K562 (cell line): Measurements from ENCODE around the gene KRTAP12-2. TPM values are rescaled to one million over a fixed set of nuclear protein-coding genes. Genes with fewer than 3 reads are reported as not detected.

Experiments
- ATAC-seq: fragments of 200-7000 bp; cut with Tn5 transposase; 3 replicates; pipeline ENCODE4 v1.9.1; 2020; ENCODE audit warnings: moderate library complexity
- BruUV-seq: library from RNA; stranded (reverse); fragments of 400-500 nt; replicated peaks from 2 replicates; lab custom pipeline; 2021; lab: Mats Ljungman, UMichigan
- CTCF ChIA-PET: fragments of 300-600 bp; formaldehyde crosslinking; extraction: SDS; loops from one replicate; lab custom pipeline; 2021; ENCODE audit warnings: low intra/inter-chr PET ratio; lab: Yijun Ruan, JAX
- POLR2A ChIA-PET: fragments of 300-600, 350-650 bp; sonication (Branson Sonifier 250); formaldehyde crosslinking; extraction: SDS; loops from one replicate; lab custom pipeline; 2021; ENCODE audit warnings: antibody characterized with exemption, inconsistent platforms; lab: Yijun Ruan, JAX
- DNase-seq, 4 experiments: peaks; one replicate each; pipeline versions ENCODE4 v3.0.0 to v3.0.0-alpha.2; 2011 to 2018; ENCODE audit warnings: low spot score in 3 of 4, mixed read lengths in 3 of 4; ENCODE audit errors: extremely low read depth in 1 of 4
- FAIRE-seq: peaks from 2 replicates; lab custom pipeline; 2011; peaks lifted over from hg19 to GRCh38; lab: Jason Lieb, UNC
- H2AFZ ChIP-seq: 2 replicates; pipeline ENCODE4 v1.6.0; 2011; ENCODE audit warnings: low read depth, low read length, control low read depth, inconsistent platforms
- H3K27ac ChIP-seq: fragments of 200-600 bp; 3 replicates; pipeline ENCODE4 v1.8.0; 2011; ENCODE audit warnings: low read depth, mild to moderate bottlenecking, control low read depth, inconsistent platforms, low read length, moderate library complexity, mixed read lengths; ENCODE audit errors: extremely low read depth
- H3K27me3 ChIP-seq, 2 experiments: fragments of 300-600 bp in 1 of 2; 2 replicates in 1 of 2; 3 replicates in 1 of 2; pipeline versions ENCODE4 v1.6.0 to v1.8.0; 2011; ENCODE audit warnings: inconsistent platforms in 2 of 2, low read length in 2 of 2, mild to moderate bottlenecking in 1 of 2, mixed read lengths in 1 of 2, moderate library complexity in 1 of 2; ENCODE audit not compliant: control insufficient read depth in 2 of 2, insufficient read depth in 2 of 2
- H3K36me3 ChIP-seq: fragments of 300-600 bp; 3 replicates; pipeline ENCODE4 v1.8.0; 2011; ENCODE audit warnings: mild to moderate bottlenecking, low read length, inconsistent platforms; ENCODE audit not compliant: control insufficient read depth, insufficient read depth
- H3K4me1 ChIP-seq, 2 experiments: fragments of 200-600 bp in 1 of 2; replicated peaks in 1 of 2; 2 replicates in 1 of 2; 3 replicates in 1 of 2; pipeline versions ENCODE4 v1.5.1 to v1.8.0; 2011; ENCODE audit warnings: inconsistent platforms in 2 of 2, low read length in 2 of 2, mild to moderate bottlenecking in 1 of 2, mixed read lengths in 1 of 2, moderate library complexity in 1 of 2; ENCODE audit not compliant: control insufficient read depth in 2 of 2, insufficient read depth in 2 of 2
- H3K4me2 ChIP-seq: 2 replicates; pipeline ENCODE4 v1.6.1; 2011; ENCODE audit warnings: low read length, control low read depth, inconsistent platforms, mixed read lengths; ENCODE audit not compliant: insufficient read depth
- H3K4me3 ChIP-seq: fragments of 200-600 bp; sonication (generic), shearing (Covaris generic); 2 replicates; pipeline ENCODE4 v1.5.1; 2016; ENCODE audit warnings: control low read depth, inconsistent platforms
- H3K79me2 ChIP-seq: fragments of 200-600 bp; 3 replicates; pipeline ENCODE4 v1.8.0; 2011; ENCODE audit warnings: low read length, inconsistent platforms; ENCODE audit not compliant: control insufficient read depth, insufficient read depth
- H3K9ac ChIP-seq, 2 experiments: 2 replicates each; pipeline versions ENCODE4 v1.6.0 to v1.6.1; 2011; ENCODE audit warnings: low read depth in 2 of 2, low read length in 2 of 2, control low read depth in 1 of 2, inconsistent platforms in 1 of 2, mild to moderate bottlenecking in 1 of 2, mixed read lengths in 1 of 2; ENCODE audit not compliant: insufficient read depth in 1 of 2
- H3K9me1 ChIP-seq: one replicate; pipeline ENCODE4 v1.6.0; 2011; ENCODE audit warnings: inconsistent platforms, mild to moderate bottlenecking, low read length, moderate library complexity; ENCODE audit not compliant: control insufficient read depth, insufficient read depth
- H3K9me3 ChIP-seq: replicated peaks from 2 replicates; pipeline ENCODE4 v1.5.1; 2011; ENCODE audit warnings: low read depth, low read length, inconsistent platforms; ENCODE audit not compliant: control insufficient read depth, insufficient read depth
- H4K20me1 ChIP-seq: replicated peaks from 2 replicates; pipeline ENCODE4 v1.6.1; 2011; ENCODE audit warnings: low read length, inconsistent platforms, mixed read lengths; ENCODE audit not compliant: control insufficient read depth, insufficient read depth
- CHD7 ChIP-seq: fragments of 200-600 bp; sonication (generic); IDR thresholded peaks from one replicate; pipeline ENCODE4 v1.6.1; 2012; ENCODE audit warnings: mild to moderate bottlenecking, low read depth, low read length, inconsistent platforms
- COPS2 ChIP-seq: fragments of 450-650 bp; conservative IDR thresholded peaks from 2 replicates; pipeline ENCODE4 v1.6.1; 2016; ENCODE audit warnings: mild to moderate bottlenecking, moderate library complexity
- GTF2B ChIP-seq: IDR thresholded peaks from 2 replicates; pipeline ENCODE4 v1.6.1; 2011; ENCODE audit not compliant: insufficient read length; ENCODE audit errors: extremely low read depth
- HIVEP1 ChIP-seq: fragments of 250-450 bp; sonication (Bioruptor Pico); IDR thresholded peaks from 2 replicates; pipeline ENCODE4 v1.4.0; 2020; ENCODE audit warnings: mild to moderate bottlenecking
- NR2C1 ChIP-seq, 2 experiments: fragments of 450-650 bp; IDR thresholded peaks; 2 replicates each; pipeline ENCODE4 v1.6.1; 2017; ENCODE audit warnings: mild to moderate bottlenecking in 2 of 2, antibody characterized with exemption in 1 of 2, inconsistent platforms in 1 of 2, missing compliant biosample characterization in 1 of 2, missing genetic modification characterization in 1 of 2
- SNAPC5 ChIP-seq: fragments of 250-450 bp; sonication (Bioruptor Pico); IDR thresholded peaks from 2 replicates; pipeline ENCODE4 v1.8.0; 2021; ENCODE audit warnings: moderate library complexity, mild to moderate bottlenecking, inconsistent platforms
- TEAD2 ChIP-seq: fragments of 450-650 bp; IDR thresholded peaks from 2 replicates; pipeline ENCODE4 v1.6.1; 2016; ENCODE audit warnings: missing genetic modification characterization, control low read depth, missing compliant biosample characterization
- WGBS: fragments of 100-300 bp; shearing (Covaris generic); methylation state at CpG from one replicate; pipeline ENCODE4 v1.1.6; 2016; ENCODE audit warnings: low coverage, mixed read lengths; ENCODE audit not compliant: insufficient coverage; ENCODE audit errors: missing lambda C conversion rate; 5-methylcytosine and 5-hydroxymethylcytosine counted together
- in situ Hi-C: fragments of 300-500 bp; cut with MboI; formaldehyde crosslinking; loops from 4 replicates; pipeline ENCODE4 v1.15.0; 2018; ENCODE audit warnings: inconsistent platforms, mixed read lengths
- intact Hi-C: fragments of 100-400 bp; cut with micrococcal nuclease; formaldehyde crosslinking; loops from 2 replicates; pipeline ENCODE4 v1.14.2; 2022
- polyA plus RNA-seq, 8 experiments: library from polyadenylated mRNA; depleted of rRNA in 4 of 8; stranded (reverse) in 5 of 8; unstranded in 3 of 8; fragments of >200 nt; fragmentation: Nextera tagmentation in 2 of 8; fragmentation: Illumina TruSeq in 1 of 8; extraction: Ambion mirVana in 2 of 8; extraction: Trizol in 1 of 8; gene quantifications; 2 replicates each; pipeline versions ENCODE4 v1.2.1 to v1.2.3, GENCODE V29; 2011 to 2014; ENCODE audit warnings: inconsistent platforms in 1 of 8, missing spikeins in 1 of 8
- total RNA-seq, 7 experiments: library from RNA; depleted of rRNA in 6 of 7; stranded (reverse); fragments of >200 nt in 6 of 7; fragmentation: Illumina TruSeq in 2 of 7; extraction: Trizol in 2 of 7; gene quantifications; 2 replicates each; pipeline versions ENCODE4 v1.2.1 to v1.2.3, GENCODE V29; 2011 to 2021; ENCODE audit warnings: low replicate concordance in 1 of 7

KRTAP12-2 gene
- total and polyA plus RNA-seq, 9 of the 15 experiments (the other 6 are each of a cell fraction or from before 2014, with no cell fraction given) = not detected

- no peak for DNase-seq
- ChIA-PET CTCF (no interaction called here), POLR2A (no interaction called here)
- H3K27ac ChIP-seq = no peak overlapping the region
- H3K9me3 ChIP-seq = peaks cover 3% of the 10 kb centered on the region; the same call in 1 of the 2 replicates
- BruUV-seq = no TSS peak
- H3K9me1 ChIP-seq = no peaks in the 10 kb centered on the region
- no peaks in the 10 kb centered on the region for H4K20me1 ChIP-seq
- no peaks in the 10 kb centered on the region for H3K79me2 ChIP-seq
- no peak overlapping the region for H3K4me3 ChIP-seq
- no peak overlapping the region for H2AFZ ChIP-seq
- in situ Hi-C loops (no loop called here), intact Hi-C loops (no loop called here)
- no peak overlapping the region for H3K4me2 ChIP-seq
- H3K36me3 ChIP-seq = no peaks in the 10 kb centered on the region
- WGBS = 1% methylated on average over 33 of the region's 33 CpGs
- H3K27me3 ChIP-seq = peaks cover 13 to 66% of the 10 kb centered on the region in 2 experiments; a peak in 4 of 5 replicates
- H3K9ac ChIP-seq = no peak overlapping the region; a peak in 1 of 4 replicates
- no peak for FAIRE-seq
- no peak for ATAC-seq
- no peaks in the 10 kb centered on the region; a peak in 1 of 5 replicates for H3K4me1 ChIP-seq
- no peak for TF ChIP-seq HIVEP1
- TF ChIP-seq TEAD2 (tag) = no peak
- TF ChIP-seq CHD7 = no peak
- TF ChIP-seq SNAPC5 = no peak
- TF ChIP-seq GTF2B = no peak
- no peak for TF ChIP-seq NR2C1 (IDR thresholded peaks at IDR 0.05)
- no peak for TF ChIP-seq NR2C1 (tag; IDR thresholded peaks at IDR 0.05)
- no peak for TF ChIP-seq COPS2
These were observed 18.0 kb downstream of the KRTAP12-2 start for GRCh38 chr21:44648557-44649311.
